Spleen (tissue), 11 donors: ENCODE data around the gene BCL6. TPM values are rescaled to one million over a fixed set of nuclear protein-coding genes. Genes with fewer than 3 reads are reported as not detected.

Experiments used
- DNase-seq: peaks from one replicate; pipeline ENCODE4 v3.0.0-alpha.2; 2020
- H3K27ac ChIP-seq, 8 donors: fragments of 200-600 bp; sonication (generic) in 7 of 8; 1 replicate in 4 of 8; 2 replicates in 4 of 8; pipeline versions ENCODE4 v1.5.0 to v1.8.0; 2016 to 2021; ENCODE audit warnings: inconsistent platforms in 4 of 8, mild to moderate bottlenecking in 4 of 8, moderate library complexity in 1 of 8
- H3K27me3 ChIP-seq, 7 donors: fragments of 200-600 bp; sonication (generic) in 6 of 7; replicated peaks in 1 of 7; 1 replicate in 4 of 7; 2 replicates in 3 of 7; pipeline versions ENCODE4 v1.5.0 to v1.8.0; 2016 to 2021; ENCODE audit warnings: inconsistent platforms in 3 of 7, mild to moderate bottlenecking in 1 of 7
- H3K36me3 ChIP-seq, 6 donors: fragments of 200-600 bp; sonication (generic) in 5 of 6; 1 replicate in 4 of 6; 2 replicates in 2 of 6; pipeline versions ENCODE4 v1.5.0 to v1.8.0; 2016 to 2021; ENCODE audit warnings: inconsistent platforms in 2 of 6
- H3K4me1 ChIP-seq, 6 donors: fragments of 200-600 bp; sonication (generic) in 5 of 6; 1 replicate in 3 of 6; 2 replicates in 3 of 6; pipeline versions ENCODE4 v1.5.0 to v1.8.0; 2016 to 2021; ENCODE audit warnings: inconsistent platforms in 3 of 6
- H3K4me3 ChIP-seq, 8 donors: fragments of 200-600 bp; sonication (generic) in 7 of 8; 1 replicate in 4 of 8; 2 replicates in 4 of 8; pipeline versions ENCODE4 v1.5.0 to v1.8.0; 2016 to 2021; ENCODE audit warnings: inconsistent platforms in 4 of 8, mild to moderate bottlenecking in 4 of 8, moderate library complexity in 2 of 8
- H3K9me3 ChIP-seq, 8 donors: fragments of 200-600 bp; sonication (generic) in 7 of 8; 1 replicate in 4 of 8; 2 replicates in 4 of 8; pipeline versions ENCODE4 v1.5.0 to v1.8.0; 2016 to 2021; ENCODE audit warnings: inconsistent platforms in 4 of 8
- POLR2A ChIP-seq, 3 donors: fragments of 450-650 bp; IDR thresholded peaks; one replicate each; pipeline ENCODE4 v1.5.1; 2017; ENCODE audit warnings: antibody characterized with exemption in 3 of 3, mild to moderate bottlenecking in 1 of 3
- POLR2AphosphoS5 ChIP-seq, 3 donors: sonication (generic); formaldehyde crosslinking; IDR thresholded peaks; one replicate each; pipeline ENCODE4 v1.5.1; 2017; ENCODE audit warnings: antibody characterized with exemption in 3 of 3
- WGBS, 5 donors: extraction: QIAGEN DNeasy Blood & Tissue Kit in 3 of 5; methylation state at CpG; one replicate each; pipeline versions ENCODE4 v1.1.5 to v1.1.7; 2013 to 2018; 5-methylcytosine and 5-hydroxymethylcytosine counted together
- intact Hi-C: fragments of 100-400 bp; cut with DNase I; formaldehyde crosslinking; loops from one replicate; pipeline ENCODE4 v1.15.0; 2023; ENCODE audit warnings: low total_unique reads
- polyA plus RNA-seq, 3 donors: library from polyadenylated mRNA; stranded (reverse); fragments of 200-250 nt; gene quantifications; one replicate each; pipeline ENCODE4 v1.2.1, GENCODE V29; 2013
- total RNA-seq, 7 donors: library from RNA; depleted of rRNA in 3 of 7; stranded (reverse); fragments of >200 nt in 3 of 7; fragmentation: NEBNext Ultra II Directional in 4 of 7; extraction: Animal tissue kit (Norgen Biotek cat#: 25700) in 4 of 7; gene quantifications; one replicate each; pipeline versions ENCODE4 v1.1.0 to v1.2.1, GENCODE V29; 2016 to 2021
- TF ChIP-seq, protein P1 (sequence below), 11 experiments: fragments of 200-600 bp in 7 of 11; fragments of 450-650 bp in 4 of 11; sonication (generic) in 4 of 11; IDR thresholded peaks in 8 of 11; conservative IDR thresholded peaks in 3 of 11; 1 replicate in 7 of 11; 2 replicates in 4 of 11; pipeline versions ENCODE4 v1.4.0 to v1.8.0; 2016 to 2021; ENCODE audit warnings: antibody characterized with exemption in 11 of 11, inconsistent platforms in 4 of 11, mild to moderate bottlenecking in 1 of 11
- donor health status: healthy with polysubstance abuse.
- donor health status: DM: no; HTN: no; CAD: no; lungs with moderate emphysema.
- donor health status: DM: no; HTN: no; CAD: no.
- donor health status: Bipolar disorder and iron deficiency.
- donor health status: healthy.
- donor health status: DM: no; HTN: no; CAD: no.
- donor health status: DM: yes; HTN: yes; CAD: no.

BCL6 gene
- total and polyA plus RNA-seq, 10 donors = 9.5 to 444 (median 132) TPM

DNA sequence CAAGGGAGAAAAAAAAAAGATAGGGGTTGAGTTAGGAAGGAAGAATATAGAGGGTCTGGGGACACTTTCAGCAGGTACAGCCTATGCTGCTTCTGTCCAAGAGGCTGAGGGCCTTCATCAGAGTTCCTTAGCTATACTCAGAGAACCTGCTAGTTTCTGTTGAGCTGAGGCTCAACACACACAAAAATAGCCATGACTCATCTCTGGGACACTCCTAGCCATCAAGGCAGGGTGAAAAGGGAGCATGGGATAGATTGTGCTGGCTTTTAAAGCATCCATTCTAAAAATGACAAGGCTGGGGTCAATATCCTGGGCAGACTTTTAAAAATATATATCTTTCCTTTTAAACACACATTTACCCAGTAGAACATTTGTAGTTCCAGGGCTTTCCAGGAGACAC lies 40.1 kb downstream of the BCL6 start:
- H3K27ac ChIP-seq = no peak overlapping the region
- H3K27me3 ChIP-seq = no peaks in the 10 kb centered on the region
- H3K4me3 ChIP-seq = no peak overlapping the region
- H3K36me3 ChIP-seq = no peaks in the 10 kb centered on the region
- no peaks in the 10 kb centered on the region for H3K4me1 ChIP-seq
- H3K9me3 ChIP-seq = no peaks in the 10 kb centered on the region
- no peak for DNase-seq
- intact Hi-C loops = no loop called here
- TF ChIP-seq POLR2AphosphoS5 (IDR thresholded peaks at IDR 0.05) = no peak
- TF ChIP-seq, protein P1, sequence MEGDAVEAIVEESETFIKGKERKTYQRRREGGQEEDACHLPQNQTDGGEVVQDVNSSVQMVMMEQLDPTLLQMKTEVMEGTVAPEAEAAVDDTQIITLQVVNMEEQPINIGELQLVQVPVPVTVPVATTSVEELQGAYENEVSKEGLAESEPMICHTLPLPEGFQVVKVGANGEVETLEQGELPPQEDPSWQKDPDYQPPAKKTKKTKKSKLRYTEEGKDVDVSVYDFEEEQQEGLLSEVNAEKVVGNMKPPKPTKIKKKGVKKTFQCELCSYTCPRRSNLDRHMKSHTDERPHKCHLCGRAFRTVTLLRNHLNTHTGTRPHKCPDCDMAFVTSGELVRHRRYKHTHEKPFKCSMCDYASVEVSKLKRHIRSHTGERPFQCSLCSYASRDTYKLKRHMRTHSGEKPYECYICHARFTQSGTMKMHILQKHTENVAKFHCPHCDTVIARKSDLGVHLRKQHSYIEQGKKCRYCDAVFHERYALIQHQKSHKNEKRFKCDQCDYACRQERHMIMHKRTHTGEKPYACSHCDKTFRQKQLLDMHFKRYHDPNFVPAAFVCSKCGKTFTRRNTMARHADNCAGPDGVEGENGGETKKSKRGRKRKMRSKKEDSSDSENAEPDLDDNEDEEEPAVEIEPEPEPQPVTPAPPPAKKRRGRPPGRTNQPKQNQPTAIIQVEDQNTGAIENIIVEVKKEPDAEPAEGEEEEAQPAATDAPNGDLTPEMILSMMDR (IDR thresholded peaks at IDR 0.05 in 8 of 11, conservative IDR thresholded peaks at IDR 0.05 in 3 of 11) = no peak
- TF ChIP-seq POLR2A (IDR thresholded peaks at IDR 0.05) = no peak

DNA sequence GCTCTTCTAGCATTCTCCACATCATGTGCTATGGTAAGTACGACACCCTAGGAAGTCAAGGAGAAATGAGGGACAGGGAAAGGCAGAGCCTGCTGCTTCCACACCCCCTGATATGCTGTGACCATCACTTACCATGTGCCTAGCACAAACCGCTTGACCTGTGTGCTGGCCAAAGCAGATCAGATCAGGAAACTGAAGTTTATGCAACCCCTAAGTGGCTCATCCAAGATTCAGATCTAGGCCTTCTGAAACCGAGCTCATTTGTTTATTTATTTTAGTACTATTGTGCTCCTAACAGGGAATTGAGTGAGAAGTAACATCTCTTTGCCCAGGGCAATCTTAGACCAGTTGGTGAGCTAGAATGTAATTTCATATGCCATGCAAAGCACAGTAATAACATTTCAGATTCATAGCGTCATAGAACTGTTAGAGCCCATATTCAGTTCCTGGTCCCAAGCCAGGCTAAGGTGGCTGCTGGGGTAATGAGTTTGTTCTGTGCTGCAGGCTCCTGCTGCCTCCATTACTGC lies 42.7 kb downstream of the BCL6 start, which contains the start of gene RTP2:
TSS of gene RTP2 (minus strand) at position 51 of the 527 bp plus-strand sequence. CDS start 429 bp downstream, outside the sequence.
- no peaks in the 10 kb centered on the region for H3K27me3 ChIP-seq
- H3K4me1 ChIP-seq = no peaks in the 10 kb centered on the region
- no peaks in the 10 kb centered on the region for H3K9me3 ChIP-seq
- no peak for DNase-seq
- H3K27ac ChIP-seq = no peak within 1 kb of the TSS
- 58 to 69% (median 63%) methylated on average over 4 of the region's 4 CpGs for WGBS, 5 donors
- H3K36me3 ChIP-seq = no peaks in the 10 kb centered on the region
- intact Hi-C loops = no loop called here
- no peak within 1 kb of the TSS for H3K4me3 ChIP-seq
- TF ChIP-seq POLR2AphosphoS5 (IDR thresholded peaks at IDR 0.05) (no peak), POLR2A (IDR thresholded peaks at IDR 0.05) (no peak)
- TF ChIP-seq, protein P1 (IDR thresholded peaks at IDR 0.05 in 8 of 11, conservative IDR thresholded peaks at IDR 0.05 in 3 of 11) = no peak

DNA sequence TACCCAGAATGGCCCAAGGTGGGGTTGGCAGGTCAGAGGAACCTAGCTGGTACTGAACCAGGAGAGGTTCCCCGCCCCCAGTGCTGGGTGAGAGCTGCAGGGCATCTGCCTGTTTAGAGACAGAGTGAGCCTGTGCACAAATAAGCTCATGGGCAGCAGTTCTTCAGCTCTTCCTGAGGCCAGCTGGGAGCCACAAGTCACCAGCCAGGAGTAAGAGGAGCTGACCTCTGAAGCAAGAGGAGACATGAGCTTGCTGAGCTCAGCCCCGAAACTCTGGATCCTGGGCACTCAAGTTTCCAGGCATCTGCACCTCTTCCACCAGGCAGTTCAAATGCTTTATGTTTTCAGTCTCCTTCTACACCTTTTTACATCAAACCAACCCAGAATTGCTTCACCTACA lies 45.0 kb downstream of the BCL6 start:
- H3K27me3 ChIP-seq = peaks cover 0 to 18% (median 0%) of the 10 kb centered on the region in 7 donors
- H3K4me3 ChIP-seq = no peak overlapping the region
- H3K4me1 ChIP-seq = no peaks in the 10 kb centered on the region
- H3K9me3 ChIP-seq = no peaks in the 10 kb centered on the region
- intact Hi-C loops = no loop called here
- no peaks in the 10 kb centered on the region for H3K36me3 ChIP-seq
- no peak for TF ChIP-seq POLR2AphosphoS5 (IDR thresholded peaks at IDR 0.05)
- TF ChIP-seq, protein P1 (IDR thresholded peaks at IDR 0.05 in 8 of 11, conservative IDR thresholded peaks at IDR 0.05 in 3 of 11) = no peak
- TF ChIP-seq POLR2A (IDR thresholded peaks at IDR 0.05) = no peak
- 85 to 98% (median 92%) methylated on average over 2 of the region's 2 CpGs for WGBS, 5 donors
- H3K27ac ChIP-seq = no peak overlapping the region
- no peak for DNase-seq

DNA sequence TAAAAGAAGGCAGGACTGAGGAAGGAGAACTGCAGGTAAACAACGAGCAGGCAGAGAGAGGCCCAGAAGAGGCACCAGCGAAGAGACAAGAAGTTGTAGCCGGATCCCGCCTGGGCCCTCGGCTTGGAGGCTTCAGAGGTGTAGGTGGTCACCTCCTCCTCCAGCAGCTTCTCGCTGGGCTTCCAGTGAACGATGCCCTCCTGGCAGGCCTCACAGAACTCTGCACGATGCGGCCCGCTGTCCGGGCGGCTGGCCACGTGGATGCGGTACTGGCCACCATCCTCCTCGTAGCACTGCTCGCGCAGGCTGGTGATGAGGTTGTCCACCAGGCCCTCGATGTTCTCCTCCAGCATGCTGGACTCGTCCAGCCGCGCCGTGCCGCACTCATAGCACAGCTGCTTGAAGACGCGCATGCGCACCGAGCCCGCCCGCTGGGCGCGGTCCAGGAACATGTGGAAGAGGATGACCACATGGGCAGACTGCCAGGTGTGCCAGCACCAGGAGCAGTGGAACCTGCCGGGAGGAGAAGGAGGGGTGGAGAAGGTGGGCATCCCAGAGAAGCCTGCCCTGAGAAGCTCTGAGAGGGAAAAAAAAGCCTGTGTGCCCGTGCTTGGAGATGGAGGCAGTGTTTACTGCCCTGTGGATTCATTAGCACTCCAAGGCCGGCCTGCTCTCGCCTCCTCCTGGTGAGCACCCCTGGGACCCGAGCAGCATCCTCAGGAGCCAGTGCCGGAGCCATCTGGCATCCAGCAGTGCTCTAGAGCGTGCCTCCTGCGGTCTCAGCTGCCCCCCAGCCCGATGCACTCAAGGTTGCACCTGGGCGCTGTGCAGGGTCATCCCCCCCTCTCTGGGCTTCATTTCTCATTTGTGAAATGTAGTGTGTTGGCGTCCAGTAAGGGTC lies 46.5 kb downstream of the BCL6 start:
- Histone ChIP-seq H3K4me1 (no peaks in the 10 kb centered on the region), H3K36me3 (no peaks in the 10 kb centered on the region), H3K27ac (no peak overlapping the region), H3K4me3 (no peak overlapping the region), H3K27me3 (peaks cover 0 to 18% (median 0%) of the 10 kb centered on the region in 7 donors), H3K9me3 (no peaks in the 10 kb centered on the region)
- TF ChIP-seq POLR2A (IDR thresholded peaks at IDR 0.05) = no peak
- WGBS, 5 donors = 89 to 93% (median 91%) methylated on average over 31 to 42 of the region's 42 CpGs
- intact Hi-C loops = no loop called here
- DNase-seq = no peak
